GM12864 (cell line): Measurements from ENCODE around the gene TNFAIP8L1.

Source experiments
- DNase-seq: peaks from one replicate; pipeline ENCODE4 v3.0.0-alpha.2; 2011; ENCODE audit warnings: low read depth
- H3K4me3 ChIP-seq: 2 replicates; pipeline ENCODE4 v1.5.1; 2011; ENCODE audit warnings: mild to moderate bottlenecking, low read depth, low read length, control low read depth
- CTCF ChIP-seq: IDR thresholded peaks from 2 replicates; pipeline ENCODE4 v1.5.1; 2011; ENCODE audit warnings: low read depth, mild to moderate bottlenecking, moderate library complexity, low read length, control low read depth, inconsistent platforms; ENCODE audit errors: missing control alignments

TNFAIP8L1 gene

GRCh38 chr19:4647676-4648644, 8.6 kb downstream of the TNFAIP8L1 start:
- H3K4me3 ChIP-seq, result no peak overlapping the region
- TF ChIP-seq CTCF, result no peak
- DNase-seq, result no peak

- TF ChIP-seq CTCF, result no peak
- H3K4me3 ChIP-seq, result no peak overlapping the region
- no peak for DNase-seq
Observed at GRCh38 chr19:4649392-4650047, 10.2 kb downstream of the TNFAIP8L1 start.

- no peak for TF ChIP-seq CTCF
- no peak overlapping the region for H3K4me3 ChIP-seq
- no peak for DNase-seq
Observed at GRCh38 chr19:4650159-4650558, 10.8 kb downstream of the TNFAIP8L1 start.

GRCh38 chr19:4652075-4652474, 12.8 kb downstream of the TNFAIP8L1 start:
- TF ChIP-seq CTCF, result no peak
- H3K4me3 ChIP-seq, result no peak overlapping the region
- no peak for DNase-seq

- H3K4me3 ChIP-seq, result no peak overlapping the region
- no peak for DNase-seq
- no peak for TF ChIP-seq CTCF
Observed at GRCh38 chr19:4653793-4654436, 14.6 kb downstream of the TNFAIP8L1 start.

- no peak overlapping the region for H3K4me3 ChIP-seq
- TF ChIP-seq CTCF, result no peak
- no peak for DNase-seq
Observed at GRCh38 chr19:4654437-4655361, 15.4 kb downstream of the TNFAIP8L1 start.
